Measurements from ENCODE around the gene FBXL19. TPM values are rescaled to one million over a fixed set of nuclear protein-coding genes. Genes with fewer than 3 reads are reported as not detected.

FBXL19 gene
- total and polyA plus RNA-seq, 2 of the 13 experiments (the other 11 are each of a cell fraction or from before 2014, with no cell fraction given): 6.0 to 13.7 TPM

DNA sequence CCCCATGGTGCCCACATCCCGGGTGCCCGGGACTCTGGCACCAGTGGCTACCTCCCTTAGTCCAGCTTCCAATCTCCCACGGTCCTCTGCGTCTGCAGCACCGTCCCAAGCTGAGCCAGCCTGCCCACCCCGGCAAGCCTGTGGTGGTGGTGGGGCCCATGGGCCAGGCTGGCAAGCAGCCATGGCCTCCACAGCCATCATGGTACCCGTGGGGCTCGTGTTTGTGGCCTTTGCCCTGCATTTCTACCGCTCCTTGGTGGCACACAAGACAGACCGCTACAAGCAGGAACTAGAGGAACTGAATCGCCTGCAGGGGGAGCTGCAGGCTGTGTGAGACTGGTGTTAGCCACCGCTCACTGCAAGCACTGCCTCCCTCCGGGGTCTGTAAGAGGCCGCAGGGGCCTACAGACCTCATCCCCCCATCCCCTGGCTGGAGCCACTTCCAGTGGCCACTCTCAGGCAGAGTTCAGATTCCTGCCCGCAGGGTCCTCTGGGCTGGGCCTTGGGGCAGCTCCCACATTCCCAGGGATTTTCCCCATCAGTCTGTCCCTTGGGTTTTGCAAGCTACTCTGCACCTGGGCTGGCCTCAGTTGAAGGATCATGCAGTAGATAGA is 30.2 kb downstream of the FBXL19 start (continued):
- TF ChIP-seq, protein P1, sequence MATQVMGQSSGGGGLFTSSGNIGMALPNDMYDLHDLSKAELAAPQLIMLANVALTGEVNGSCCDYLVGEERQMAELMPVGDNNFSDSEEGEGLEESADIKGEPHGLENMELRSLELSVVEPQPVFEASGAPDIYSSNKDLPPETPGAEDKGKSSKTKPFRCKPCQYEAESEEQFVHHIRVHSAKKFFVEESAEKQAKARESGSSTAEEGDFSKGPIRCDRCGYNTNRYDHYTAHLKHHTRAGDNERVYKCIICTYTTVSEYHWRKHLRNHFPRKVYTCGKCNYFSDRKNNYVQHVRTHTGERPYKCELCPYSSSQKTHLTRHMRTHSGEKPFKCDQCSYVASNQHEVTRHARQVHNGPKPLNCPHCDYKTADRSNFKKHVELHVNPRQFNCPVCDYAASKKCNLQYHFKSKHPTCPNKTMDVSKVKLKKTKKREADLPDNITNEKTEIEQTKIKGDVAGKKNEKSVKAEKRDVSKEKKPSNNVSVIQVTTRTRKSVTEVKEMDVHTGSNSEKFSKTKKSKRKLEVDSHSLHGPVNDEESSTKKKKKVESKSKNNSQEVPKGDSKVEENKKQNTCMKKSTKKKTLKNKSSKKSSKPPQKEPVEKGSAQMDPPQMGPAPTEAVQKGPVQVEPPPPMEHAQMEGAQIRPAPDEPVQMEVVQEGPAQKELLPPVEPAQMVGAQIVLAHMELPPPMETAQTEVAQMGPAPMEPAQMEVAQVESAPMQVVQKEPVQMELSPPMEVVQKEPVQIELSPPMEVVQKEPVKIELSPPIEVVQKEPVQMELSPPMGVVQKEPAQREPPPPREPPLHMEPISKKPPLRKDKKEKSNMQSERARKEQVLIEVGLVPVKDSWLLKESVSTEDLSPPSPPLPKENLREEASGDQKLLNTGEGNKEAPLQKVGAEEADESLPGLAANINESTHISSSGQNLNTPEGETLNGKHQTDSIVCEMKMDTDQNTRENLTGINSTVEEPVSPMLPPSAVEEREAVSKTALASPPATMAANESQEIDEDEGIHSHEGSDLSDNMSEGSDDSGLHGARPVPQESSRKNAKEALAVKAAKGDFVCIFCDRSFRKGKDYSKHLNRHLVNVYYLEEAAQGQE (IDR thresholded peaks at IDR 0.05; ENCODE audit: borderline replicate concordance in 1 of 2, low read depth in 1 of 2, low read length in 2 of 2): no peak
- TF ChIP-seq, protein P2, sequence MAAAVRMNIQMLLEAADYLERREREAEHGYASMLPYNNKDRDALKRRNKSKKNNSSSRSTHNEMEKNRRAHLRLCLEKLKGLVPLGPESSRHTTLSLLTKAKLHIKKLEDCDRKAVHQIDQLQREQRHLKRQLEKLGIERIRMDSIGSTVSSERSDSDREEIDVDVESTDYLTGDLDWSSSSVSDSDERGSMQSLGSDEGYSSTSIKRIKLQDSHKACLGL (CRISPR knock-in tag; IDR thresholded peaks at IDR 0.05): peak; percentile 62; the same call in 1 of the 2 replicates
- no peak for TF ChIP-seq ZNF33A (CRISPR knock-in tag; IDR thresholded peaks at IDR 0.05; ENCODE audit: borderline replicate concordance)
- TF ChIP-seq, protein P3, sequence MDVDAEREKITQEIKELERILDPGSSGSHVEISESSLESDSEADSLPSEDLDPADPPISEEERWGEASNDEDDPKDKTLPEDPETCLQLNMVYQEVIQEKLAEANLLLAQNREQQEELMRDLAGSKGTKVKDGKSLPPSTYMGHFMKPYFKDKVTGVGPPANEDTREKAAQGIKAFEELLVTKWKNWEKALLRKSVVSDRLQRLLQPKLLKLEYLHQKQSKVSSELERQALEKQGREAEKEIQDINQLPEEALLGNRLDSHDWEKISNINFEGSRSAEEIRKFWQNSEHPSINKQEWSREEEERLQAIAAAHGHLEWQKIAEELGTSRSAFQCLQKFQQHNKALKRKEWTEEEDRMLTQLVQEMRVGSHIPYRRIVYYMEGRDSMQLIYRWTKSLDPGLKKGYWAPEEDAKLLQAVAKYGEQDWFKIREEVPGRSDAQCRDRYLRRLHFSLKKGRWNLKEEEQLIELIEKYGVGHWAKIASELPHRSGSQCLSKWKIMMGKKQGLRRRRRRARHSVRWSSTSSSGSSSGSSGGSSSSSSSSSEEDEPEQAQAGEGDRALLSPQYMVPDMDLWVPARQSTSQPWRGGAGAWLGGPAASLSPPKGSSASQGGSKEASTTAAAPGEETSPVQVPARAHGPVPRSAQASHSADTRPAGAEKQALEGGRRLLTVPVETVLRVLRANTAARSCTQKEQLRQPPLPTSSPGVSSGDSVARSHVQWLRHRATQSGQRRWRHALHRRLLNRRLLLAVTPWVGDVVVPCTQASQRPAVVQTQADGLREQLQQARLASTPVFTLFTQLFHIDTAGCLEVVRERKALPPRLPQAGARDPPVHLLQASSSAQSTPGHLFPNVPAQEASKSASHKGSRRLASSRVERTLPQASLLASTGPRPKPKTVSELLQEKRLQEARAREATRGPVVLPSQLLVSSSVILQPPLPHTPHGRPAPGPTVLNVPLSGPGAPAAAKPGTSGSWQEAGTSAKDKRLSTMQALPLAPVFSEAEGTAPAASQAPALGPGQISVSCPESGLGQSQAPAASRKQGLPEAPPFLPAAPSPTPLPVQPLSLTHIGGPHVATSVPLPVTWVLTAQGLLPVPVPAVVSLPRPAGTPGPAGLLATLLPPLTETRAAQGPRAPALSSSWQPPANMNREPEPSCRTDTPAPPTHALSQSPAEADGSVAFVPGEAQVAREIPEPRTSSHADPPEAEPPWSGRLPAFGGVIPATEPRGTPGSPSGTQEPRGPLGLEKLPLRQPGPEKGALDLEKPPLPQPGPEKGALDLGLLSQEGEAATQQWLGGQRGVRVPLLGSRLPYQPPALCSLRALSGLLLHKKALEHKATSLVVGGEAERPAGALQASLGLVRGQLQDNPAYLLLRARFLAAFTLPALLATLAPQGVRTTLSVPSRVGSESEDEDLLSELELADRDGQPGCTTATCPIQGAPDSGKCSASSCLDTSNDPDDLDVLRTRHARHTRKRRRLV (CRISPR knock-in tag; IDR thresholded peaks at IDR 0.05): no peak; the same call in 1 of the 2 replicates
- TF ChIP-seq RBFOX2 (IDR thresholded peaks at IDR 0.05; ENCODE audit: low read depth, low read length): 0 out of 2 replicates have a peak, but pooled peaks have one; percentile 46
- TF ChIP-seq, protein P4, sequence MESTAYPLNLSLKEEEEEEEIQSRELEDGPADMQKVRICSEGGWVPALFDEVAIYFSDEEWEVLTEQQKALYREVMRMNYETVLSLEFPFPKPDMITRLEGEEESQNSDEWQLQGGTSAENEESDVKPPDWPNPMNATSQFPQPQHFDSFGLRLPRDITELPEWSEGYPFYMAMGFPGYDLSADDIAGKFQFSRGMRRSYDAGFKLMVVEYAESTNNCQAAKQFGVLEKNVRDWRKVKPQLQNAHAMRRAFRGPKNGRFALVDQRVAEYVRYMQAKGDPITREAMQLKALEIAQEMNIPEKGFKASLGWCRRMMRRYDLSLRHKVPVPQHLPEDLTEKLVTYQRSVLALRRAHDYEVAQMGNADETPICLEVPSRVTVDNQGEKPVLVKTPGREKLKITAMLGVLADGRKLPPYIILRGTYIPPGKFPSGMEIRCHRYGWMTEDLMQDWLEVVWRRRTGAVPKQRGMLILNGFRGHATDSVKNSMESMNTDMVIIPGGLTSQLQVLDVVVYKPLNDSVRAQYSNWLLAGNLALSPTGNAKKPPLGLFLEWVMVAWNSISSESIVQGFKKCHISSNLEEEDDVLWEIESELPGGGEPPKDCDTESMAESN (CRISPR knock-in tag; conservative IDR thresholded peaks at IDR 0.05): no peak
- no peak for TF ChIP-seq HOXA5 (CRISPR knock-in tag; IDR thresholded peaks at IDR 0.05)
- TF ChIP-seq MED8 (CRISPR knock-in tag; IDR thresholded peaks at IDR 0.05; ENCODE audit: insufficient replicate concordance): peak; percentile 35
- TF ChIP-seq ZNF263 (CRISPR knock-in tag; IDR thresholded peaks at IDR 0.05): peak; percentile 22; the same call in 1 of the 2 replicates
- no peak for TF ChIP-seq ZNF777 (CRISPR knock-in tag; IDR thresholded peaks at IDR 0.05)
- TF ChIP-seq TCF12 (IDR thresholded peaks at IDR 0.05): no peak
- 0 out of 2 replicates have a peak, but pooled peaks have one; percentile 66 for TF ChIP-seq TCF12 (CRISPR knock-in tag; IDR thresholded peaks at IDR 0.05)
- no peak for TF ChIP-seq GTF3A (CRISPR knock-in tag; conservative IDR thresholded peaks at IDR 0.05)
- TF ChIP-seq ETV6 (CRISPR knock-in tag; conservative IDR thresholded peaks at IDR 0.05): no peak; the same call in 1 of the 2 replicates
- TF ChIP-seq SMARCE1 (IDR thresholded peaks at IDR 0.05; ENCODE audit: borderline replicate concordance): no peak
- TF ChIP-seq MLLT10 (CRISPR knock-in tag; IDR thresholded peaks at IDR 0.05): no peak
- TF ChIP-seq SALL2 (CRISPR knock-in tag; IDR thresholded peaks at IDR 0.05): no peak
- TF ChIP-seq CCAR2 (optimal IDR thresholded peaks at IDR 0.05; ENCODE audit: low read depth, low read length): no peak
- peak; percentile 70; the same call in 1 of the 2 replicates for TF ChIP-seq ZNF136 (CRISPR knock-in tag; IDR thresholded peaks at IDR 0.05; ENCODE audit: low read depth)

Measured in HepG2 (cell line).